ENCODE measurements around the gene HSD17B12. TPM values are rescaled to one million over a fixed set of nuclear protein-coding genes. Genes with fewer than 3 reads are reported as not detected.

Gene HSD17B12
- total RNA-seq, 3 donors from 2014 or later = 36.1 to 48.9 (median 47.2) TPM

GRCh38 chr11:43806976-43807375, 126.4 kb downstream of the HSD17B12 start:
- Histone ChIP-seq H3K4me3 (no peak overlapping the region), H3K9me3 (no peaks in the 10 kb centered on the region), H3K27ac (no peak overlapping the region), H3K4me1 (no peaks in the 10 kb centered on the region), H3K27me3 (no peaks in the 10 kb centered on the region), H3K36me3 (no peaks in the 10 kb centered on the region)
- no peak for TF ChIP-seq POLR2A (IDR thresholded peaks at IDR 0.05)
- no peak for TF ChIP-seq POLR2AphosphoS5 (IDR thresholded peaks at IDR 0.05)
- no peak for TF ChIP-seq CTCF (IDR thresholded peaks at IDR 0.05)
- intact Hi-C loops (cut with DNase I; ENCODE audit: low total_unique reads) = no loop called here
- DNase-seq (ENCODE audit: low spot score in 2 of 2) = no peak

- Histone ChIP-seq H3K27ac (no peak overlapping the region), H3K9me3 (no peaks in the 10 kb centered on the region), H3K27me3 (no peaks in the 10 kb centered on the region), H3K36me3 (no peaks in the 10 kb centered on the region), H3K4me3 (no peak overlapping the region), H3K4me1 (no peaks in the 10 kb centered on the region)
- intact Hi-C loops (cut with DNase I; ENCODE audit: low total_unique reads) = no loop called here
- DNase-seq (ENCODE audit: low spot score in 2 of 2) = no peak
- no peak for TF ChIP-seq CTCF (IDR thresholded peaks at IDR 0.05)
- TF ChIP-seq POLR2A (IDR thresholded peaks at IDR 0.05) = no peak
- TF ChIP-seq POLR2AphosphoS5 (IDR thresholded peaks at IDR 0.05) = no peak
Observed at GRCh38 chr11:43810929-43811596, 130.5 kb downstream of the HSD17B12 start.

- no peaks in the 10 kb centered on the region for H3K4me1 ChIP-seq
- no peak overlapping the region for H3K27ac ChIP-seq
- DNase-seq (ENCODE audit: low spot score in 2 of 2) = no peak
- H3K4me3 ChIP-seq = no peak overlapping the region
- intact Hi-C loops (cut with DNase I; ENCODE audit: low total_unique reads) = no loop called here
- no peaks in the 10 kb centered on the region for H3K9me3 ChIP-seq
- no peaks in the 10 kb centered on the region for H3K36me3 ChIP-seq
- no peak for TF ChIP-seq CTCF (IDR thresholded peaks at IDR 0.05)
- TF ChIP-seq POLR2AphosphoS5 (IDR thresholded peaks at IDR 0.05) = no peak
- no peak for TF ChIP-seq POLR2A (IDR thresholded peaks at IDR 0.05)
- H3K27me3 ChIP-seq = no peaks in the 10 kb centered on the region
Observed at GRCh38 chr11:43812471-43812870, 131.9 kb downstream of the HSD17B12 start.

GRCh38 chr11:43818220-43818619, 137.7 kb downstream of the HSD17B12 start:
- TF ChIP-seq CTCF (IDR thresholded peaks at IDR 0.05) (no peak), POLR2A (IDR thresholded peaks at IDR 0.05) (no peak), POLR2AphosphoS5 (IDR thresholded peaks at IDR 0.05) (no peak)
- DNase-seq (ENCODE audit: low spot score in 2 of 2) = no peak
- Histone ChIP-seq H3K9me3 (no peaks in the 10 kb centered on the region), H3K27me3 (no peaks in the 10 kb centered on the region), H3K36me3 (no peaks in the 10 kb centered on the region), H3K4me1 (no peaks in the 10 kb centered on the region), H3K4me3 (no peak overlapping the region), H3K27ac (no peak overlapping the region)
- intact Hi-C loops (cut with DNase I; ENCODE audit: low total_unique reads) = no loop called here

GRCh38 chr11:43819926-43820325, 139.4 kb downstream of the HSD17B12 start:
- H3K4me3 ChIP-seq = no peak overlapping the region
- H3K27me3 ChIP-seq = no peaks in the 10 kb centered on the region
- H3K27ac ChIP-seq = no peak overlapping the region
- no peaks in the 10 kb centered on the region for H3K36me3 ChIP-seq
- intact Hi-C loops (cut with DNase I; ENCODE audit: low total_unique reads) = no loop called here
- H3K9me3 ChIP-seq = no peaks in the 10 kb centered on the region
- no peak for DNase-seq (ENCODE audit: low spot score in 2 of 2)
- TF ChIP-seq POLR2AphosphoS5 (IDR thresholded peaks at IDR 0.05) (no peak), CTCF (IDR thresholded peaks at IDR 0.05) (no peak), POLR2A (IDR thresholded peaks at IDR 0.05) (no peak)
- H3K4me1 ChIP-seq = no peaks in the 10 kb centered on the region

Data from breast epithelium (tissue), 4 donors.